ENCODE measurements around the gene PFN1.
"Not testable (repeated sequence)": the region's sequence is repeated elsewhere in the genome, so short reads cannot be mapped to it uniquely, and the experiment has no call there.

DNA sequence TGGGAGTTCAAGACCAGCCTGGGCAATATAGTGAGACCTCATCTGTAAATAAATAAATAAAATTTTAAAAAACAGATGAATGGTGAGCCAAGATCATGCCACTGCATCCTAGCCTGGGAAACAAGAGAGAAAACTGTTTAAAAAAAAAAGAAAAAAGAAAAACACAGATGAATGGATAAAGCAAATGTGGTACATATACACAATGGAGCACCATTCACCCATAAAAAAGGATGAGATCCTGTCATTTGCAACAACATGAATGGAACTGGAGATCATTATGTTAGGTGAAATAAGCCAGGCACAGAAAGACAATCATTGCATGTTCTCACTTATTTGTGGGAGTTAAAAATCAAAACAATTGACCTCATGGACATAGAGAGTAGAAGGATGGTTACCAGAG, 41.7 kb downstream of the PFN1 start:
- TF ChIP-seq EP300, CTCF (IDR thresholded peaks at IDR 0.05): not testable (repeated sequence)
